SK-N-SH treated with all-trans-retinoic acid at 6 μM for 48 hours (cell line): ENCODE results near the gene IL1RN.

Source experiments
- ARNTL ChIP-seq: fragments of 450-650 bp; formaldehyde crosslinking; IDR thresholded peaks from 2 replicates; pipeline ENCODE4 v1.5.0; 2020; ENCODE audit warnings: low read depth, mild to moderate bottlenecking, moderate library complexity, borderline replicate concordance
- RARB ChIP-seq: fragments of 250-450 bp; sonication (Bioruptor Pico); IDR thresholded peaks from 2 replicates; pipeline ENCODE4 v1.8.0; 2021; ENCODE audit warnings: mild to moderate bottlenecking, moderate library complexity
- TF ChIP-seq, protein P1 (sequence below): fragments of 250-450 bp; sonication (Bioruptor Pico); IDR thresholded peaks from 2 replicates; pipeline ENCODE4 v1.5.1; 2020; ENCODE audit warnings: low read depth, mild to moderate bottlenecking, moderate library complexity
- TF ChIP-seq, protein P2 (sequence below): fragments of 250-450 bp; sonication (Bioruptor Pico); IDR thresholded peaks from 2 replicates; pipeline ENCODE4 v1.8.0; 2020; ENCODE audit warnings: mild to moderate bottlenecking, moderate library complexity, borderline replicate concordance

DNA sequence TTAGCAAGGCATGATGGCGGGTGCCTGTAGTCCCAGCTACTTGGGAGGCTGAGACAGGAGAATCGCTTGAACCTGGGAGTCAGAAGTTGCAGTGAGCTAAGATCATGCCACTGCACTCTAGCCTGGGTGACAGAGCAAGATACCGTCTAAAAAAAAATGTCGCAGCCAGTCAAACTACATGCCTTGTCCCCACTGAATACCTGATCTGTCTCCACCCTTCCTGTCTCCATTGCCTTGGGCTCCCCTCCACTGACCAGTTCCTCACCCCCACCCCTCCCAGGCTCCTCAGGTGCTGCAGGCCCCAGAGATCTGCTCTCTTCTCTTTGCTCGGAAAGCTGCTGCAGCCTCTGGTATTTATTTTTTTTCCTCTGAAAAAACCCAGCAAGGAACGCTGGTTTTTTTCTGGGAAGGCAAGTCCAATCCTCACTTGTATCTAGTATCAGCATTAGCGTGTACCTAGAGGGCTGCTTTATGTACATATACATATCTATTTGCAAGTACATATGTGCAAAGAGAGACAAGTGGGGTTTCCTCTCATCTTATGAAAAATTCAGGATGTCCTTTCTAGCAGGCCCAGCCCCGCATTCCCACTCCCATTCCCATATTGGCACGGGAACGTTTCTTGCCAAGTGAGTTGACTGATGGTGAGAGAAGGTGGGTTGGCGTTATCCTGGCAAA is 50.8 kb downstream of the IL1RN start:
- TF ChIP-seq RARB (CRISPR knock-in tag), result no peak
- TF ChIP-seq, protein P1, sequence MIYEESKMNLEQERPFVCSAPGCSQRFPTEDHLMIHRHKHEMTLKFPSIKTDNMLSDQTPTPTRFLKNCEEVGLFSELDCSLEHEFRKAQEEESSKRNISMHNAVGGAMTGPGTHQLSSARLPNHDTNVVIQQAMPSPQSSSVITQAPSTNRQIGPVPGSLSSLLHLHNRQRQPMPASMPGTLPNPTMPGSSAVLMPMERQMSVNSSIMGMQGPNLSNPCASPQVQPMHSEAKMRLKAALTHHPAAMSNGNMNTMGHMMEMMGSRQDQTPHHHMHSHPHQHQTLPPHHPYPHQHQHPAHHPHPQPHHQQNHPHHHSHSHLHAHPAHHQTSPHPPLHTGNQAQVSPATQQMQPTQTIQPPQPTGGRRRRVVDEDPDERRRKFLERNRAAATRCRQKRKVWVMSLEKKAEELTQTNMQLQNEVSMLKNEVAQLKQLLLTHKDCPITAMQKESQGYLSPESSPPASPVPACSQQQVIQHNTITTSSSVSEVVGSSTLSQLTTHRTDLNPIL (CRISPR knock-in tag), result no peak
- TF ChIP-seq, protein P2, sequence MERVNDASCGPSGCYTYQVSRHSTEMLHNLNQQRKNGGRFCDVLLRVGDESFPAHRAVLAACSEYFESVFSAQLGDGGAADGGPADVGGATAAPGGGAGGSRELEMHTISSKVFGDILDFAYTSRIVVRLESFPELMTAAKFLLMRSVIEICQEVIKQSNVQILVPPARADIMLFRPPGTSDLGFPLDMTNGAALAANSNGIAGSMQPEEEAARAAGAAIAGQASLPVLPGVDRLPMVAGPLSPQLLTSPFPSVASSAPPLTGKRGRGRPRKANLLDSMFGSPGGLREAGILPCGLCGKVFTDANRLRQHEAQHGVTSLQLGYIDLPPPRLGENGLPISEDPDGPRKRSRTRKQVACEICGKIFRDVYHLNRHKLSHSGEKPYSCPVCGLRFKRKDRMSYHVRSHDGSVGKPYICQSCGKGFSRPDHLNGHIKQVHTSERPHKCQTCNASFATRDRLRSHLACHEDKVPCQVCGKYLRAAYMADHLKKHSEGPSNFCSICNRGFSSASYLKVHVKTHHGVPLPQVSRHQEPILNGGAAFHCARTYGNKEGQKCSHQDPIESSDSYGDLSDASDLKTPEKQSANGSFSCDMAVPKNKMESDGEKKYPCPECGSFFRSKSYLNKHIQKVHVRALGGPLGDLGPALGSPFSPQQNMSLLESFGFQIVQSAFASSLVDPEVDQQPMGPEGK (CRISPR knock-in tag), result no peak
- no peak for TF ChIP-seq ARNTL (CRISPR knock-in tag)
